ENCODE results near the gene PAGR1. TPM values are rescaled to one million over a fixed set of nuclear protein-coding genes. Genes with fewer than 3 reads are reported as not detected.
A peak's percentile ranks its signal among the peaks of the same experiment; 100 is the strongest.
"Not testable (repeated sequence)": the region's sequence is repeated elsewhere in the genome, so short reads cannot be mapped to it uniquely, and the experiment has no call there.

PAGR1 gene
- total and polyA plus RNA-seq, 4 donors, result 14.9 to 85.3 (median 26.9) TPM

DNA sequence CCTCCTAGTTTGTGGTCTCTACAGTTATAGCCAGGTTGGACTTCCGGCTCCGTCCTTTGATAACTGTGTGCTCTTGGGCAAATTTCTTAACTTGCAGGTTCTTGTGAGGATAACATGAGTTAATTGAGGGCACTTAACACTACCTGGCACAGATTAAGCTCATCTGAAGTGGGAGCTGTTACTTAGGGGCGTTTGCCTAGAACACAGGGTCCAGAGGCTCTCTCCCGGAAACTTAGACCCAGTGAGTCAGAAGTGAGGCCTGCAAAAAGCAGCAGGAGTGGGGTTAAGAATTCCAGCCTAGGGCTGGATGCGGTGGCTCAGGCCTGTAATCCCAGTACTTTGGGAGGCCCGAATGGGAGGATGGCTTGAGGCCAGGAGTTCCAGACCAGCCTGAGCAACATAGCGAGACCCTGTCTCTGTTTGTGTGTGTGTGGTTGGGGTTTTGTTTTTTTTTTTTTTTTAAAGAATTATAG lies 5.7 kb downstream of the PAGR1 start:
- intact Hi-C loops (cut with DNase I), result loop anchor here in 1 of 2 donors (5.0 to 10.0 kb wide), 2 partner anchors 41 to 117 kb away; partner anchors contain the start of gene CDIPT
- no peak for ATAC-seq (ENCODE audit: low FRiP score)
- H3K36me3 ChIP-seq (ENCODE audit: control insufficient read depth in 1 of 2, insufficient read depth in 2 of 2, low read length in 1 of 2), result no peaks in the 10 kb centered on the region

GRCh38 chr16:29824589-29825144 lies 8.7 kb downstream of the PAGR1 start:
- intact Hi-C loops (cut with DNase I), result loop anchor here in 1 of 2 donors (5.0 to 10.0 kb wide), 2 partner anchors 38 to 120 kb away; partner anchors contain the start of gene CDIPT
- H3K4me1 ChIP-seq (ENCODE audit: control insufficient read depth in 1 of 2, insufficient read depth in 2 of 2, low read length in 2 of 2), result peaks cover 0 to 4% of the 10 kb centered on the region in 2 donors
- H3K27ac ChIP-seq (ENCODE audit: low read depth in 1 of 2, low read length in 2 of 2), result peak overlapping the region in 1 of 2 donors; percentile 66
- no peaks in the 10 kb centered on the region for H3K27me3 ChIP-seq (ENCODE audit: control insufficient read depth in 1 of 2, insufficient read depth in 2 of 2, low read length in 1 of 2)
- no peaks in the 10 kb centered on the region for H3K9me3 ChIP-seq (ENCODE audit: control insufficient read depth, low read length)
- WGBS, 2 donors, result 7 to 8% methylated on average over 7 of the region's 7 CpGs
- H3K36me3 ChIP-seq (ENCODE audit: control insufficient read depth in 1 of 2, insufficient read depth in 2 of 2, low read length in 1 of 2), result no peaks in the 10 kb centered on the region
- DNase-seq (no peak), ATAC-seq (ENCODE audit: low FRiP score) (peak; percentile 67)
- H3K4me3 ChIP-seq (ENCODE audit: low read length in 2 of 2), result no peak overlapping the region

More for the DNA sequence above, 5.7 kb downstream of the PAGR1 start:
- H3K9me3 ChIP-seq (ENCODE audit: control insufficient read depth, low read length), result no peaks in the 10 kb centered on the region
- peak overlapping the region; percentile 32 to 79 for H3K4me3 ChIP-seq (ENCODE audit: low read length in 2 of 2)
- peak overlapping the region; percentile 68 to 86 for H3K27ac ChIP-seq (ENCODE audit: low read depth in 1 of 2, low read length in 2 of 2)
- H3K27me3 ChIP-seq (ENCODE audit: control insufficient read depth in 1 of 2, insufficient read depth in 2 of 2, low read length in 1 of 2), result no peaks in the 10 kb centered on the region
- 10 to 15% methylated on average over 7 of the region's 7 CpGs for WGBS, 2 donors
- H3K4me1 ChIP-seq (ENCODE audit: control insufficient read depth in 1 of 2, insufficient read depth in 2 of 2, low read length in 2 of 2), result peaks cover 0 to 3% of the 10 kb centered on the region in 2 donors
- peak in 1 of 2 donors; percentile 66 for DNase-seq

DNA sequence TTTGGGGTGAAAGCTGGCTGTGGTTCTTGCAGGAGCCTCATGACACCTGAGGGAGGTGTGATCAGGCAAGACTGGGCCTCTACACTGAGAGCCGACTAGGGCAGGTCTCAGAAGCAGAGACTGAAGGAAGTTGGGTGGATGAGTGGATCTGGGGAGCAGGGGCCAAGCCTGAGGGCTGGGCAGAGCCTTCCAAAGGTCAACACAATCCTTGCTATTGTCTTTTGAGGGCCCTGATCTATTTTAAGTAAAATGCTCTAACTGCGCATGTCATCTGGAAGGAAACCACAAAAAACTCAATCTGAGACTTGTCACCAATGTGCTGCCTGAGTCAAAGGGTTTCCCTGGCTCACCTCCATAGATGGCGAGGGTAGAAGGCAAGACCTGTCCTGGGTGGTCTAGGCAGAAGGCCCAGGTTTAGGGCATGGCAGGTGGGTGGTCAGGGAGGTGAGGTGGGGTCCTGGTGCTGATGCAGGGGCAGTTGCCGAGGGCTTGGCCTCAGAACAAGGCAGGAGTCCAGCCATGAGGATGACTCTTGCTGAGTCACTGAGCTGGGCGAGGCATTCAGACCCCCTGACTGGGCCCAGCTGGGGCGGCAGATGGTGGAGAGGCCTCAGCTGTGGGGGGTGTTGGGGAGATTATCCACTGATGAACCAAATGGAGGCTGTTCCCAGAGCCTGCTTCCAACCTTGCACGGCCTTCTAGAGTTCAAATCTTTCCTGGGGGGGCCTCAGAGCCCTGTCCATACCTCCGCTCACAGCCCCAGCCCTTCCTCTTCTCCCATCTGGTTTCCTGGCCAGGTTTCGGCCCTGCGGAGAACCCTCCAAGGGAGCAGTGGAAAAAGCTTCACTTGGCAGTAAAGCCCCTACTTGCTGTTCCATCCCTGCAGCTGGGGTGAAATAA lies 9.4 kb downstream of the PAGR1 start:
- Histone ChIP-seq H3K4me1 (ENCODE audit: control insufficient read depth in 1 of 2, insufficient read depth in 2 of 2, low read length in 2 of 2) (peaks cover 0 to 4% of the 10 kb centered on the region in 2 donors), H3K9me3 (ENCODE audit: control insufficient read depth, low read length) (no peaks in the 10 kb centered on the region), H3K27me3 (ENCODE audit: control insufficient read depth in 1 of 2, insufficient read depth in 2 of 2, low read length in 1 of 2) (no peaks in the 10 kb centered on the region), H3K4me3 (ENCODE audit: low read length in 2 of 2) (no peak overlapping the region), H3K27ac (ENCODE audit: low read depth in 1 of 2, low read length in 2 of 2) (peak overlapping the region in 1 of 2 donors; percentile 66), H3K36me3 (ENCODE audit: control insufficient read depth in 1 of 2, insufficient read depth in 2 of 2, low read length in 1 of 2) (peaks cover 0 to under 1% of the 10 kb centered on the region in 2 donors)
- intact Hi-C loops (cut with DNase I), result loop anchor here in 1 of 2 donors (10.0 kb wide), 1 partner anchor 121 kb away; no protein-coding TSS in a partner anchor
- DNase-seq, result peak in 1 of 2 donors; percentile 72
- 32 to 34% methylated on average over 10 of the region's 10 CpGs for WGBS, 2 donors
- ATAC-seq (ENCODE audit: low FRiP score), result peak; percentile 79

DNA sequence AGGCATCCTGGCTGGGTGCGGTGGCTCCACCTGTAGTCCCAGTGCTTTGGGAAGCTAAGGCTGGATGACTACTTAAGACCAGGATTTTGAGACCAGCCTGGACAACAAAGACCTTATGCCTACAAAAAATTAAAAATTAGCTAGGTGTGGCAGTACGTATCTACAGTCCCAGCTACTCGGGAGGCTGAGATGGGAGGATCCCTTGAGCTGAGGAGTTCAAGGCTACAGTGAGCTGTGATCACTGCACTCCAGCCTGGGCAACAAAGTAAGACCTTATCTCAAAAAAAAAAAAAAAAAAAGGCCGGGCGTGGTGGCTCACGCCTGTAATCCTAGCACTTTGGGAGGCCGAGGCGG lies 10.4 kb downstream of the PAGR1 start:
- Histone ChIP-seq H3K4me1 (ENCODE audit: control insufficient read depth in 1 of 2, insufficient read depth in 2 of 2, low read length in 2 of 2) (peaks cover 0 to 4% of the 10 kb centered on the region in 2 donors), H3K27ac (ENCODE audit: low read depth in 1 of 2, low read length in 2 of 2) (no peak overlapping the region), H3K36me3 (ENCODE audit: control insufficient read depth in 1 of 2, insufficient read depth in 2 of 2, low read length in 1 of 2) (peaks cover 0 to 4% of the 10 kb centered on the region in 2 donors), H3K4me3 (ENCODE audit: low read length in 2 of 2) (no peak overlapping the region), H3K9me3 (ENCODE audit: control insufficient read depth, low read length) (no peaks in the 10 kb centered on the region), H3K27me3 (ENCODE audit: control insufficient read depth in 1 of 2, insufficient read depth in 2 of 2, low read length in 1 of 2) (no peaks in the 10 kb centered on the region)
- intact Hi-C loops (cut with DNase I), result loop anchor here in 1 of 2 donors (10.0 kb wide), 1 partner anchor 122 kb away; no protein-coding TSS in a partner anchor
- DNase-seq (no peak), ATAC-seq (ENCODE audit: low FRiP score) (no peak)
- 94 to 97% methylated on average over 5 to 8 of the region's 8 CpGs for WGBS, 2 donors

DNA sequence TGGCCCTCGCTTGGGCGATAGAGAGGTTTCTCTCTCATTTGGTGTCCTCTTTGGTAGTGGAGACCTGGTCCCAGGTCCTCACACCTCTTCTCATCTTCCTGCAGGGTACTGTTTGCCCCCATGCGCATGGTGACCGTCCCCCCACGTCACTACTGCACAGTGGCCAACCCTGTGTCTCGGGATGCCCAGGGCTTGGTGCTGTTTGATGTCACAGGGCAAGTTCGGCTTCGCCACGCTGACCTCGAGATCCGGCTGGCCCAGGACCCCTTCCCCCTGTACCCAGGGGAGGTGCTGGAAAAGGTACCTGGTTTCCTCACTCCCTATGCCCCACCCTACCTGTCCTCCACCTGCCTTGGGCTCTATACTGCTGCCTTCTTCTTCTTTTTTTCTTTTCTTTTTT lies 14.8 kb downstream of the PAGR1 start:
- no peaks in the 10 kb centered on the region for H3K9me3 ChIP-seq (ENCODE audit: control insufficient read depth, low read length)
- H3K27ac ChIP-seq (ENCODE audit: low read depth in 1 of 2, low read length in 2 of 2), result no peak overlapping the region
- DNase-seq, result no peak
- no peak overlapping the region for H3K4me3 ChIP-seq (ENCODE audit: low read length in 2 of 2)
- no peak for ATAC-seq (ENCODE audit: low FRiP score)
- H3K36me3 ChIP-seq (ENCODE audit: control insufficient read depth in 1 of 2, insufficient read depth in 2 of 2, low read length in 1 of 2), result peaks cover 0 to 13% of the 10 kb centered on the region in 2 donors
- H3K27me3 ChIP-seq (ENCODE audit: control insufficient read depth in 1 of 2, insufficient read depth in 2 of 2, low read length in 1 of 2), result no peaks in the 10 kb centered on the region
- WGBS, 2 donors, result 89 to 95% methylated on average over 11 of the region's 11 CpGs
- intact Hi-C loops (cut with DNase I), result no loop called here
- H3K4me1 ChIP-seq (ENCODE audit: control insufficient read depth in 1 of 2, insufficient read depth in 2 of 2, low read length in 2 of 2), result peaks cover 0 to 1% of the 10 kb centered on the region in 2 donors

DNA sequence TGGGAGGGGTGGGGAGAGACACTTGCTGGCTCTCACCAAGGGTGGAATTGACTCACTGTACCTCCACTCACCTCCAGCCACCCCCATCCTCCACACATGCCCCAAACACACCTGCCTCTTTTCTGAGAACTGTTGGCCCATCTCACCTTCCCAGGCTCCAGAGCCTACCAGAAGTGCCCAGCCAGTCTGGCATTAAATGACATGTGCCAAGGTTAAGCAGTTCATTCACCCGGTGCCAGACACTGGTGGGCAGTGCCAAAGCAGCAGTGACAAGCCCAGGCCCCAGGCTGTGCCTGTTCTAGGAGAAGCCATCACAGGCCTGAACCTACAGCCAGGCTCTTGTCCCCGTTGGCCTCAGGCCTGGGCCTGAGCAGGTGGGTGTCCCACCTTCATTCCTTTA lies 15.5 kb downstream of the PAGR1 start:
- H3K4me3 ChIP-seq (ENCODE audit: low read length in 2 of 2), result no peak overlapping the region
- intact Hi-C loops (cut with DNase I), result no loop called here
- ATAC-seq (ENCODE audit: low FRiP score) (peak; percentile 6), DNase-seq (no peak)
- peaks cover 0 to 1% of the 10 kb centered on the region in 2 donors for H3K4me1 ChIP-seq (ENCODE audit: control insufficient read depth in 1 of 2, insufficient read depth in 2 of 2, low read length in 2 of 2)
- H3K27me3 ChIP-seq (ENCODE audit: control insufficient read depth in 1 of 2, insufficient read depth in 2 of 2, low read length in 1 of 2), result no peaks in the 10 kb centered on the region
- no peak overlapping the region for H3K27ac ChIP-seq (ENCODE audit: low read depth in 1 of 2, low read length in 2 of 2)
- no peaks in the 10 kb centered on the region for H3K9me3 ChIP-seq (ENCODE audit: control insufficient read depth, low read length)
- peaks cover 0 to 13% of the 10 kb centered on the region in 2 donors for H3K36me3 ChIP-seq (ENCODE audit: control insufficient read depth in 1 of 2, insufficient read depth in 2 of 2, low read length in 1 of 2)
- 40 to 46% methylated on average over 2 of the region's 2 CpGs for WGBS, 2 donors

DNA sequence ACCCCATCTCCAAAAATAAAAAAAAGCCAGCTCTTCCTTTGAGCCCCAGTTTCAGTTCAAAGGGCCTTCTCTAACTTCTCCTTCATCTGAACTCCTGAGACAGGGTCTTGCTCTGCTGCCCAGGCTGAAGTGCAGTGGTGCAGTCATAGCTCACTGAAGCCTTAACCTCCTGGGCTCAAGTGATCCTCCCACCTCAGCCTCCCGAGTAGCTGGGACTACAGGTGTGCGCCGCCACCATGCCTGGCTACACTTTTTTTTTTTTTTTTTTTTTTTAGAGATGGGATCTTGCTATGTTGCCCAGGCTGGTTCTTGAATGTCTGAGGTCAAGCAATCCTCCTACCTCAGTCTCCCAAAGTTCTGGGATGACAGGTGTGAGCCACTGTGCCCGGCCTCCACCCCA lies 17.3 kb downstream of the PAGR1 start:
- H3K27ac ChIP-seq (ENCODE audit: low read depth in 1 of 2, low read length in 2 of 2); H3K27me3 ChIP-seq (ENCODE audit: control insufficient read depth in 1 of 2, insufficient read depth in 2 of 2, low read length in 1 of 2); H3K9me3 ChIP-seq (ENCODE audit: control insufficient read depth, low read length); H3K4me1 ChIP-seq (ENCODE audit: control insufficient read depth in 1 of 2, insufficient read depth in 2 of 2, low read length in 2 of 2); intact Hi-C loops (cut with DNase I); ATAC-seq (ENCODE audit: low FRiP score); DNase-seq; H3K4me3 ChIP-seq (ENCODE audit: low read length in 2 of 2): not testable (repeated sequence)
- 96 to 98% methylated on average over 4 of the region's 4 CpGs for WGBS, 2 donors
- H3K36me3 ChIP-seq (ENCODE audit: control insufficient read depth in 1 of 2, insufficient read depth in 2 of 2, low read length in 1 of 2), result peaks cover 0 to 15% of the 10 kb centered on the region in 2 donors

DNA sequence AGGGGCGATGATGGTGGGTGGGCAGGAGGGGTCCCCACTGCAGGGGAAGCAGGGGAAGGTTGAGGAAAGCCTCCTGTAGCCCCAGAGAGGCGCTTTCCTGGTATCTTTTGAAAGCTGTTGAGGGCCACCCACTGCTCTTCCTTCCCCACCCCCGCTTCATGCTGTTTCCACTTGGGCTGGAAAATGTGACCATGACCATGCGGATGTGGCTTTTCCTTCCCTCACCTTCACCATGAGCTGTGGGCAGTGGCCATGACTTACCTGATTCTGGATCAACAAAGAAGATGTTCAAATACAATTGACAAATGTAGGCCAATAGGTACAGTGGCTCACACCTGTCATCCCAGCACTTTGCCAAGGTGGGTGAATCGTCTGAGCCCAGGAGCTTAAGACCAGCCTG lies 18.1 kb downstream of the PAGR1 start:
- intact Hi-C loops (cut with DNase I), result no loop called here
- ATAC-seq (ENCODE audit: low FRiP score), result no peak

More for the DNA sequence above, 18.1 kb downstream of the PAGR1 start:
- Histone ChIP-seq H3K4me3 (ENCODE audit: low read length in 2 of 2) (no peak overlapping the region), H3K36me3 (ENCODE audit: control insufficient read depth in 1 of 2, insufficient read depth in 2 of 2, low read length in 1 of 2) (peaks cover 0 to 15% of the 10 kb centered on the region in 2 donors), H3K27ac (ENCODE audit: low read depth in 1 of 2, low read length in 2 of 2) (no peak overlapping the region), H3K4me1 (ENCODE audit: control insufficient read depth in 1 of 2, insufficient read depth in 2 of 2, low read length in 2 of 2) (no peaks in the 10 kb centered on the region), H3K9me3 (ENCODE audit: control insufficient read depth, low read length) (no peaks in the 10 kb centered on the region), H3K27me3 (ENCODE audit: control insufficient read depth in 1 of 2, insufficient read depth in 2 of 2, low read length in 1 of 2) (no peaks in the 10 kb centered on the region)
- no peak for DNase-seq
- 96% methylated on average over 5 of the region's 5 CpGs for WGBS, 2 donors
